Measurements from ENCODE around the gene ADAMTSL4. TPM values are rescaled to one million over a fixed set of nuclear protein-coding genes. Genes with fewer than 3 reads are reported as not detected.
"Not testable (repeated sequence)": the region's sequence is repeated elsewhere in the genome, so short reads cannot be mapped to it uniquely, and the experiment has no call there.

Gene ADAMTSL4
- total RNA-seq, 1 experiment from 2014 or later, result 2.8 TPM

GRCh38 chr1:150555198-150555970 is 6.2 kb downstream of the ADAMTSL4 start:
- DNase-seq (ENCODE audit: low read depth), result no peak

- DNase-seq (ENCODE audit: low read depth), result no peak
Measured at GRCh38 chr1:150555971-150556865, 7.0 kb downstream of the ADAMTSL4 start.

GRCh38 chr1:150557065-150557600 is 7.9 kb downstream of the ADAMTSL4 start:
- no peak for DNase-seq (ENCODE audit: low read depth)

GRCh38 chr1:150557813-150558212 is 8.6 kb downstream of the ADAMTSL4 start:
- no peak for DNase-seq (ENCODE audit: low read depth)

- no peak for DNase-seq (ENCODE audit: low read depth)
Measured at GRCh38 chr1:150558303-150558704, 9.1 kb downstream of the ADAMTSL4 start.

- no peak for DNase-seq (ENCODE audit: low read depth)
Measured at GRCh38 chr1:150558761-150559655, 9.8 kb downstream of the ADAMTSL4 start.

- no peak for DNase-seq (ENCODE audit: low read depth)
Measured at GRCh38 chr1:150559656-150560010, 10.4 kb downstream of the ADAMTSL4 start.

- peak; percentile 65 for DNase-seq (ENCODE audit: low read depth)
Measured at GRCh38 chr1:150560011-150560438, 10.8 kb downstream of the ADAMTSL4 start.

GRCh38 chr1:150560576-150561253 is 11.5 kb downstream of the ADAMTSL4 start:
- no peak for DNase-seq (ENCODE audit: low read depth)

GRCh38 chr1:150561254-150561973 is 12.2 kb downstream of the ADAMTSL4 start:
- peak; percentile 99 for DNase-seq (ENCODE audit: low read depth)

- peak; percentile 90 for DNase-seq (ENCODE audit: low read depth)
Measured at GRCh38 chr1:150561974-150562445, 12.8 kb downstream of the ADAMTSL4 start.

GRCh38 chr1:150562446-150563339 is 13.5 kb downstream of the ADAMTSL4 start:
- peak; percentile 67 for DNase-seq (ENCODE audit: low read depth)

GRCh38 chr1:150563340-150564038 is 14.3 kb downstream of the ADAMTSL4 start:
- DNase-seq (ENCODE audit: low read depth), result peak; percentile 62

GRCh38 chr1:150564051-150564991 is 15.1 kb downstream of the ADAMTSL4 start:
- peak; percentile 62 for DNase-seq (ENCODE audit: low read depth)

GRCh38 chr1:150565240-150565991 is 16.2 kb downstream of the ADAMTSL4 start:
- not testable (repeated sequence) for DNase-seq (ENCODE audit: low read depth)

Data from LHCN-M2 (cell line).